MCF 10A (cell line): ENCODE results near the gene CYP21A2. TPM values are rescaled to one million over a fixed set of nuclear protein-coding genes. Genes with fewer than 3 reads are reported as not detected.
A peak's percentile ranks its signal among the peaks of the same experiment; 100 is the strongest.
"Not testable (repeated sequence)": the region's sequence is repeated elsewhere in the genome, so short reads cannot be mapped to it uniquely, and the experiment has no call there.

ENCODE experiments used
- BruUV-seq: library from RNA; stranded (reverse); fragments of 400-500 nt; replicated peaks from 2 replicates; lab custom pipeline; 2021; lab: Mats Ljungman, UMichigan
- CTCF ChIA-PET: fragments of 300-600 bp; sonication (Branson Sonifier 250); formaldehyde crosslinking; extraction: SDS; loops from one replicate; lab custom pipeline; 2021; ENCODE audit warnings: antibody characterized with exemption, inconsistent platforms; lab: Yijun Ruan, JAX
- POLR2A ChIA-PET: fragments of 300-600, 350-650 bp; sonication (Branson Sonifier 250); formaldehyde crosslinking; extraction: SDS; loops from one replicate; lab custom pipeline; 2020; ENCODE audit warnings: antibody characterized with exemption, inconsistent platforms; lab: Yijun Ruan, JAX
- DNase-seq: peaks from one replicate; pipeline ENCODE4 v3.0.0-alpha.2; 2018; ENCODE audit not compliant: unreplicated experiment
- H3K27ac Mint-ChIP-seq: one replicate; pipeline ENCODE4 v1.8.0; 2022; ENCODE audit warnings: mild to moderate bottlenecking, low read depth, mixed read lengths; ENCODE audit not compliant: unreplicated experiment
- H3K27me3 Mint-ChIP-seq: one replicate; pipeline ENCODE4 v1.8.0; 2022; ENCODE audit warnings: mixed read lengths; ENCODE audit not compliant: insufficient read depth, unreplicated experiment
- H3K36me3 Mint-ChIP-seq: one replicate; pipeline ENCODE4 v1.8.0; 2022; ENCODE audit warnings: mild to moderate bottlenecking, moderate library complexity, mixed read lengths; ENCODE audit not compliant: insufficient read depth, unreplicated experiment
- H3K4me1 Mint-ChIP-seq: one replicate; pipeline ENCODE4 v1.8.0; 2022; ENCODE audit warnings: mixed read lengths; ENCODE audit not compliant: insufficient read depth, unreplicated experiment
- H3K4me3 Mint-ChIP-seq: one replicate; pipeline ENCODE4 v1.8.0; 2022; ENCODE audit warnings: mild to moderate bottlenecking, moderate library complexity, mixed read lengths; ENCODE audit not compliant: unreplicated experiment
- H3K9me3 Mint-ChIP-seq: one replicate; pipeline ENCODE4 v1.8.0; 2022; ENCODE audit warnings: mixed read lengths; ENCODE audit not compliant: unreplicated experiment
- intact Hi-C: fragments of 100-400 bp; cut with micrococcal nuclease; formaldehyde crosslinking; loops from 2 replicates; pipeline ENCODE4 v1.14.1; 2022
- total RNA-seq: library from RNA; stranded (reverse); gene quantifications from 2 replicates; pipeline ENCODE4 v1.2.3, GENCODE V29; 2022
- TF ChIP-seq, protein P1 (sequence below): fragments of 200-600 bp; IDR thresholded peaks from one replicate; pipeline ENCODE4 v1.8.0; 2022; ENCODE audit warnings: antibody characterized with exemption, mild to moderate bottlenecking; ENCODE audit not compliant: unreplicated experiment

CYP21A2 gene
- total RNA-seq, 1 experiment from 2014 or later: 0.33 TPM

DNA sequence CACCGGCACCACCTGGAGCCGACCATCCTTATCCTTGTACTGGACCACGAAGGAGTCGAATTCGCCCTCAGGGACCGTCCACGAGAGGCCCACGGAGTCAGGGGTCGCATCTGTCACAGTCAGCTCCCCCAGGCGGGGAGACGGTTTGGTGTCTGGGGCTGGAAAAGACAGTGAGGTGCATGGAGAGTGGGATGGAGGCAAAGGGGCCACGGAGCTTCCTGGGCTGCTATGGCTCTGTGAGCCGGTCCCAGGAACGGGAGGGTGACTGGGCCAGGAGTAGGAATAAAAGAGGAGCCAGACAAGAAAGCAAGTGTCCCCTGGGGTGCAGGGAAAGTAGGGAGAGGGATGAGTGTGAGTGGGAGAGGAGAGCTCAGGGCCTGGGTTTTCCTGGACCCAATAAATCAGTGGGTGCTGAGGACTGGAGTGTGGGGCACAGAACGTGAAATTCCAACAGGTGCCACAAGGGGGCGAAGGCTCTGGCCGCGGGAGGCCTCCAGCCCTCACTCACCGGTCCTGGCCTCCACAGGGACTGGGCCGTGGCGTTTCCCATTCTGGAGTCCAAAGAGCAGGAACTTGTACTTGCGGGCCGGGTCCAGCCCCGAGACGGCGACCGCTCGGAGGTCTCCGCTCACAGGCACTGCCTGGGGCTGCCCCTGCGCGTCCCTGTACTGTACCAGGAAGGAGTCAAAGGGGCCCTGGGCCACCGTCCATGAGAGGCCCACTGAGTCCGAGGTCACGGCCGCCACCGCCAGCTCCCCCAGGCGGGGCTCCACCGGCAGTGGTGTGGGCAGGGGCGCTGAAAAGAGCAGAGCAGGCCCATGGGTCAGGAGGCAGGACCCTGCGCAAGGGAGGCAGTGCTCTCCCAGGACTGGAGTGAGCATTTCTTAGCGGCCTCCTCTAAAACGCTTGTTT is 9.9 kb downstream of the CYP21A2 start:
- POLR2A ChIA-PET: interaction anchor here (1.2 kb wide), 1 partner anchor 76 kb away, joined by 3 read pairs; the partner anchor contains the start of gene DXO

GRCh38 chr6:32049149-32049548 is 10.9 kb downstream of the CYP21A2 start:
- ChIA-PET POLR2A (interaction anchor here (0.6 kb wide), 2 partner anchors 27 to 649 kb away, joined by 3 to 5 read pairs; no protein-coding TSS in a partner anchor), CTCF (interaction anchor here (0.6 to 1.7 kb wide), 9 partner anchors 11 to 308 kb away, joined by 3 to 9 read pairs (median 5); partner anchors contain the start of gene ATF6B)
- not testable (repeated sequence) for H3K9me3 Mint-ChIP-seq, BruUV-seq, H3K36me3 Mint-ChIP-seq, H3K27me3 Mint-ChIP-seq, H3K27ac Mint-ChIP-seq, H3K4me1 Mint-ChIP-seq, DNase-seq, H3K4me3 Mint-ChIP-seq
- intact Hi-C loops: loop anchor here (2.0 kb wide), 1 partner anchor 66 kb away; no protein-coding TSS in a partner anchor

More for the DNA sequence above, 9.9 kb downstream of the CYP21A2 start:
- Mint-ChIP-seq H3K27ac (no peak overlapping the region), H3K4me3 (no peak overlapping the region), H3K36me3 (no peaks in the 10 kb centered on the region), H3K27me3 (no peaks in the 10 kb centered on the region), H3K9me3 (no peaks in the 10 kb centered on the region), H3K4me1 (peaks cover 10% of the 10 kb centered on the region)
- TF ChIP-seq, protein P1, sequence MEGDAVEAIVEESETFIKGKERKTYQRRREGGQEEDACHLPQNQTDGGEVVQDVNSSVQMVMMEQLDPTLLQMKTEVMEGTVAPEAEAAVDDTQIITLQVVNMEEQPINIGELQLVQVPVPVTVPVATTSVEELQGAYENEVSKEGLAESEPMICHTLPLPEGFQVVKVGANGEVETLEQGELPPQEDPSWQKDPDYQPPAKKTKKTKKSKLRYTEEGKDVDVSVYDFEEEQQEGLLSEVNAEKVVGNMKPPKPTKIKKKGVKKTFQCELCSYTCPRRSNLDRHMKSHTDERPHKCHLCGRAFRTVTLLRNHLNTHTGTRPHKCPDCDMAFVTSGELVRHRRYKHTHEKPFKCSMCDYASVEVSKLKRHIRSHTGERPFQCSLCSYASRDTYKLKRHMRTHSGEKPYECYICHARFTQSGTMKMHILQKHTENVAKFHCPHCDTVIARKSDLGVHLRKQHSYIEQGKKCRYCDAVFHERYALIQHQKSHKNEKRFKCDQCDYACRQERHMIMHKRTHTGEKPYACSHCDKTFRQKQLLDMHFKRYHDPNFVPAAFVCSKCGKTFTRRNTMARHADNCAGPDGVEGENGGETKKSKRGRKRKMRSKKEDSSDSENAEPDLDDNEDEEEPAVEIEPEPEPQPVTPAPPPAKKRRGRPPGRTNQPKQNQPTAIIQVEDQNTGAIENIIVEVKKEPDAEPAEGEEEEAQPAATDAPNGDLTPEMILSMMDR: peak; percentile 84
- BruUV-seq: no TSS peak
- CTCF ChIA-PET: interaction anchor here (0.5 to 1.9 kb wide), 21 partner anchors 10 to 1488 kb away, joined by 3 to 12 read pairs (median 4); partner anchors contain the start of gene ATF6B
- intact Hi-C loops: loop anchor here (2.0 kb wide), 1 partner anchor 67 kb away; no protein-coding TSS in a partner anchor
- peak; percentile 61 for DNase-seq

GRCh38 chr6:32049736-32050135 is 11.5 kb downstream of the CYP21A2 start:
- H3K27ac Mint-ChIP-seq, H3K27me3 Mint-ChIP-seq, H3K4me3 Mint-ChIP-seq, H3K36me3 Mint-ChIP-seq, DNase-seq, H3K4me1 Mint-ChIP-seq, H3K9me3 Mint-ChIP-seq, POLR2A ChIA-PET, BruUV-seq: not testable (repeated sequence)
- CTCF ChIA-PET: interaction anchor here (0.6 to 1.4 kb wide), 3 partner anchors 14 to 26 kb away, joined by 3 to 7 read pairs (median 3); no protein-coding TSS in a partner anchor
- intact Hi-C loops: loop anchor here (2.0 kb wide), 1 partner anchor 65 kb away; no protein-coding TSS in a partner anchor

- intact Hi-C loops: no loop called here
- TF ChIP-seq, protein P1: no peak
- no peaks in the 10 kb centered on the region for H3K9me3 Mint-ChIP-seq
- peaks cover 10% of the 10 kb centered on the region for H3K4me1 Mint-ChIP-seq
- H3K27ac Mint-ChIP-seq: no peak overlapping the region
- ChIA-PET POLR2A (no interaction called here), CTCF (interaction anchor here (0.6 to 1.4 kb wide), 2 partner anchors 14 to 20 kb away, joined by 3 to 5 read pairs; no protein-coding TSS in a partner anchor)
- no peaks in the 10 kb centered on the region for H3K27me3 Mint-ChIP-seq
- DNase-seq: no peak
- H3K36me3 Mint-ChIP-seq: no peaks in the 10 kb centered on the region
- no peak overlapping the region for H3K4me3 Mint-ChIP-seq
- no TSS peak for BruUV-seq
These were observed 12.3 kb downstream of the CYP21A2 start for GRCh38 chr6:32050562-32050961.

- POLR2A ChIA-PET, DNase-seq, CTCF ChIA-PET, H3K4me3 Mint-ChIP-seq, H3K27me3 Mint-ChIP-seq, H3K27ac Mint-ChIP-seq, H3K9me3 Mint-ChIP-seq, intact Hi-C loops, H3K36me3 Mint-ChIP-seq, BruUV-seq, H3K4me1 Mint-ChIP-seq: not testable (repeated sequence)
These were observed 14.4 kb downstream of the CYP21A2 start for GRCh38 chr6:32052626-32053025.

DNA sequence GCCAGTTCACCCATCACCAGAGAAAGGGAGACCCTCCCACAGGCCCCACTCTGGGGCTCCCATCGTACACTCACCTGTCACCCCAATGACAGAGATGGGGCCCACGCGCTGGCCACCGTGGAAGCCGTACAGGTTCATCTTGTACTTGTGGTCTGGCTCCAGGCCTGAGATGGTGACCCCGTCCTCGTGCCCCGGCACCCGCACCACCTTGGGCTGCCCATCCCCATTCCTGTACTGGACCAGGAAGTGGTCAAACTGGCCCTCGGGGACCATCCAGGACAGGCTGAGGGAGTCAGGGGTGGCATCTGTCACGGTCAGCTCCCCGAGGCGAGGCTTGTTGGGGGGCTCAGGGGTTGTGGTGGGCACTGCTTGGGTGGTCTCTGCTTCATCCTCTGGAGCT is 15.1 kb downstream of the CYP21A2 start:
- H3K4me1 Mint-ChIP-seq, H3K9me3 Mint-ChIP-seq, DNase-seq, BruUV-seq, POLR2A ChIA-PET, H3K27me3 Mint-ChIP-seq, H3K27ac Mint-ChIP-seq, H3K36me3 Mint-ChIP-seq, intact Hi-C loops, H3K4me3 Mint-ChIP-seq: not testable (repeated sequence)
- CTCF ChIA-PET: interaction anchor here (0.6 kb wide), 1 partner anchor 391 kb away, joined by 4 read pairs; no protein-coding TSS in a partner anchor

GRCh38 chr6:32055756-32056155 is 17.5 kb downstream of the CYP21A2 start:
- H3K9me3 Mint-ChIP-seq, H3K27ac Mint-ChIP-seq, H3K4me3 Mint-ChIP-seq, intact Hi-C loops, H3K4me1 Mint-ChIP-seq, H3K36me3 Mint-ChIP-seq, DNase-seq, BruUV-seq, POLR2A ChIA-PET, H3K27me3 Mint-ChIP-seq: not testable (repeated sequence)
- CTCF ChIA-PET: interaction anchor here (0.6 kb wide), 1 partner anchor 86 kb away, joined by 3 read pairs; no protein-coding TSS in a partner anchor
